DMS79 (cell line): ENCODE measurements around the gene ABHD11.
"Not testable (repeated sequence)": the region's sequence is repeated elsewhere in the genome, so short reads cannot be mapped to it uniquely, and the experiment has no call there.

Experiments used
- DNase-seq: peaks from one replicate; lab custom pipeline; 2025; lab: John Stamatoyannopoulos, UW

ABHD11 gene, protein sequence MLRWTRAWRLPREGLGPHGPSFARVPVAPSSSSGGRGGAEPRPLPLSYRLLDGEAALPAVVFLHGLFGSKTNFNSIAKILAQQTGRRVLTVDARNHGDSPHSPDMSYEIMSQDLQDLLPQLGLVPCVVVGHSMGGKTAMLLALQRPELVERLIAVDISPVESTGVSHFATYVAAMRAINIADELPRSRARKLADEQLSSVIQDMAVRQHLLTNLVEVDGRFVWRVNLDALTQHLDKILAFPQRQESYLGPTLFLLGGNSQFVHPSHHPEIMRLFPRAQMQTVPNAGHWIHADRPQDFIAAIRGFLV

DNA sequence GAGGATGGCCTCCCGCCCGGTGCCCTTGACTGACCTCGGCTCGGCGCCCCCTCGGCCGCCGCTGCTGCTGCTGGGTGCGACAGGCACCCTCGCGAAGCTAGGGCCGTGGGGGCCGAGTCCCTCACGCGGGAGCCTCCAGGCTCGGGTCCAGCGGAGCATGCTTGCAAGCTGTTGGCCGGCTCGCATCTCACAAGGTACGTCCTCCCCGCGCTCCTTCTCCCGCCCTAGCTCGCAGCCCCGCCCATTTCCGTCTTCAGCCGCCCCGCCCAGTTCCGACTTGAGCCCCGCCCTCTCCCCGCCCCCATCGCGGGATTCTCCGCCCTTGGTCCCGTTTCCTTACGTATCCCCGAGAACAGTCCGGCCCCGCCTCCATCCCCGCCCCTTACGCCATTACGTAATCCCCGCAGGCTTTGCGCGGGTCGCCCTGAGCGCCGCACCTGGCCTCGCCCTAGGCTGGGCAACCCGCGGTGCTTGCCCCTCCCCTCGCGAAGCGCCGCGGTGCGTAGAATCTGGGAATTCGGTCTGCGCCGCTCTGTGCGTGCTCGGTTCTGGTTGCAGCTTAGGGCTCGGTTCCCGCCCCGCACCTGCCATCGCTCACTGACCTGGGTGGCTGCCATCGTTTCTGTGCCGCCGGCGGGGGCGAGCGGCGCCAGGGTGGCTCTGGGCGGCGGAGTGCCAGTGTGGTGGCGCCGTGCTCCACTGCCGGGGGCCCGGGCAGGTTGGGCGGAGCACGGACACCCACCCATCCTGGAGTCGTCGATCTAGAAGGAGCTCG is at the start of gene ABHD11:
Gene ABHD11 (minus strand): TSS at position 191 of the 775 bp plus-strand sequence. CDS start 32 bp downstream, at position 159.
- peak; percentile 93 for DNase-seq

DNA sequence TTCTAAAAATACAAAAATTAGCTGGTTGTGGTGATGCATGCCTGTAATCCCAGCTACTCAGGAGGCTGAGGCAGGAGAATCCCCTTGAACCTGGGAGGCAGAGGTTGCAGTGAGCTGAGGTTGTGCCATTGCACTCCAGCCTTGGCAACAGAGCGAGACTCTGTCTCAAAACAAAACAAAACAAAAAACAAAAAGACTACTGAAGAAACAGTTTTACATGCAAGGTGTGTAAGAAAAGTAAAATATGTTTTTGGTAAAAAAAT is 49.1 kb upstream of the ABHD11 start:
- DNase-seq, result not testable (repeated sequence)

DNA sequence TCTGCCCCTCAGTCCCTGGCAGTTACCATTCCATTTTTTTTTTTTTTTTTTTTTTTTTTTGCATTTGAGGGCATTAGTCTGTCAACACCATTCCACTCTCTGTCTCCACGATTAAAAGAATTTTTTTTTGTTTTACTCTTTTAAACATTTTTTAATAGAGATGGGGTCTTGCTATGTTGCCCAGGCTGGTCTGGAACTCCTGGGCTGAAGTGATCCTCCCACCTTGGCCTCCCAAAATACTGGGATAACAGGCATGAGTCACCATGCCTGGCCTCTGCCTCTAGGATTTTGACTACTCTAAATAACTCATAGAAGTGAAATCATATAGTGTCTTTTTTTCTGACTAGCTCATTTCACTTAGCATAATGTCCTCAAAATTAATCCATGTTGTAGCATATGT is 48.0 kb upstream of the ABHD11 start:
- no peak for DNase-seq

DNA sequence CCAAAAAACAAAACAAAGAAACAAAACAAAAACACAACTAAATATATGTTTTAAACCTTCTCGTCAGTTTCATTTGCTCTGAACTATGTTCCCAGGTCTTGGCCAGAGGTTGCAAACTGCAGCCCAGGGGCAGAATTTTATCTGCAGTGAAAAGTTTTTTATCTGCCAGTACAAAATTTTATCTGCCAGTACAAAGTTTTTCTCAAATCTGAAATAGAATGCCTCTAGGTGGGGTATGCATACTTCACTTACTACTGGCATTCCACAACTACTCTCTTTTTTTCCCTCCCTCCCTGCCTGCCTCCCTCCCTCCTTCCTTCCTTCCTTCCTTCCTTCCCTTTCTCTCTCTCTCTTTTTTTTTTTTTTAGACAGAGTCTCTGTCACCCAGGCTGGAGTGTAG is 40.9 kb upstream of the ABHD11 start:
- DNase-seq, result no peak

DNA sequence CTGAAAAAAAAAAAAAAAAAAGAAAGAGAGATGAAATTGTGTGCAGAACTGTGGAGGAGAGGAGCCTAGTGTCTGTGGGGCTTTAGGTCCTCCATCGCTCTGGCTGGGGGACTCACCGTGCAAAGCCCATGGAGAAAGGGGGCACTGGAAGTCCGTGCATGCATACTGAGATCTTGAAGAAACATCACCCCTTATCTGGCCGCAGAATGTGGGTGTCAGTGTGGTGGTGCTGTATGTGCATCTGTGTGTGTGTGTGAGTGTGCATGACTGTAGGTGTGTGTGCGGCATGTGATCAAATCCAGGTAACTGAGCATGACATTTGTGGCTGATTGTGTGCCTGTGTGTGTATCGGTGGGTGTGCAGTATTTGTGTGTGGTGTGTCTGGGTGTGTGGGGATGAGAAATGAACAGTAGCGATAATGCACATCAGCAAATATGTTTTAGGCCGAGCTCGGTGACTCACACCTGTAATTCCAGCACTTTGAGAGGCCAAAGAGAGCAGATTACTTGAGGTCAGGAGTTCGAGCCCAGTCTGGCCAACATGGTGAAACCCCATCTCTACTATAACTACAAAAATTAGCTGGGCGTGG is 40.3 kb upstream of the ABHD11 start:
- DNase-seq, result no peak

DNA sequence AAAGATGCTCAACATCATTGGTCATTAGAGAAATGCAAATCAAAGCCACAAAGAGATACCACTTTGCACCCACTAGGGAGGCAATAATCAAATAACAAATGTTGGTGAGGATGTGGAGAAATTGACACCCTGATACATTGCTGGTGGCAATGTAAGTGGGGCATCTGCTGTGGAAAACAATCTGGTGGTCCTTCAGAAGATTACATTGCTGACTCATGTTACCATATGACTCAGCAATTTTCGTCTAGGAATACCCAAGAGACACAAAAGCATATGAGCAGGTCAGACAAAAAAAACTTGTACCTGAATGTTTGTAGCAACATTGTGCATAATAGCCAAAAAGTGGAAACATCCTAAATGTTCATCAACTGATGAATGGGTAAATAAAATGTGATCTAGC is 36.3 kb upstream of the ABHD11 start:
- DNase-seq, result no peak

DNA sequence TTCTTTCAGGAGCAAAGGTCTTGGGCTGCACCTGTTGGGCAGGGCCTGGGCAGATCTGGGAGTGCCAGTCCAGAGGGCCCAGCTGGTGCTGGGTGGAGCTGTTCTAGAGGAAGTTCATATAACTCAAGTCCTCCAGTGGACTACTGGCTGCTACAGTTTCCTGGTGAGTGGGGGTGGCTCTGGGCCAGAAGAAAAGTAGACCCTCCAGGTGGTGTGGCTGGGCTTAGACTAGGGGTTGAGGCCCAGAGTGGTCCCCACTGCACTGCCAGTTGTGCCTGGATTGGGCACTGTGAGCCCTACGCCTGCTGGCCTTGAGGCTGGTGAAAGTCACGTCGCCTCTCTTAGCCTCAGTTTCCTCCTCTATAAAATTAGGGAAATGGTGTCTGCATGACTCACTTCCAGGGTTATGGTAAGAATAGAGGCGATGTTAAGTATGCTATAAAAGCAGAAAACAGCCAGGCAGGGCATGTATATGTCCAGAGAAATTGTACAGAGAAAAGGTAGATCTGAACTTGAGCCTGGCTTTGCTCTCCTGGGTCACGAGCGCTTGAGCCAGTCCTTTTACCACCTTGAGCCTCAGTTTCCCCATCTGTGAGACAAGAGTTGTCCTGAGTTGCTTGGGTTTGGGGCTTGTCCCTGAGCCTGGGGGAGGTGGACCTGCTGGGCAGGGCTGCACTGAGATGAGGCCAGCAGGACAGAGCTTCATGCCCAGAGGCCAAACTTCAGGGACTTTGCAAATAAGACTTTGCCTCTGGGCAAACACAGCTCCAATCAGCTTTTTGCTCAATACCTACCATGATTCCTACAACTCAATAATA is 35.3 kb upstream of the ABHD11 start:
- DNase-seq, result no peak

DNA sequence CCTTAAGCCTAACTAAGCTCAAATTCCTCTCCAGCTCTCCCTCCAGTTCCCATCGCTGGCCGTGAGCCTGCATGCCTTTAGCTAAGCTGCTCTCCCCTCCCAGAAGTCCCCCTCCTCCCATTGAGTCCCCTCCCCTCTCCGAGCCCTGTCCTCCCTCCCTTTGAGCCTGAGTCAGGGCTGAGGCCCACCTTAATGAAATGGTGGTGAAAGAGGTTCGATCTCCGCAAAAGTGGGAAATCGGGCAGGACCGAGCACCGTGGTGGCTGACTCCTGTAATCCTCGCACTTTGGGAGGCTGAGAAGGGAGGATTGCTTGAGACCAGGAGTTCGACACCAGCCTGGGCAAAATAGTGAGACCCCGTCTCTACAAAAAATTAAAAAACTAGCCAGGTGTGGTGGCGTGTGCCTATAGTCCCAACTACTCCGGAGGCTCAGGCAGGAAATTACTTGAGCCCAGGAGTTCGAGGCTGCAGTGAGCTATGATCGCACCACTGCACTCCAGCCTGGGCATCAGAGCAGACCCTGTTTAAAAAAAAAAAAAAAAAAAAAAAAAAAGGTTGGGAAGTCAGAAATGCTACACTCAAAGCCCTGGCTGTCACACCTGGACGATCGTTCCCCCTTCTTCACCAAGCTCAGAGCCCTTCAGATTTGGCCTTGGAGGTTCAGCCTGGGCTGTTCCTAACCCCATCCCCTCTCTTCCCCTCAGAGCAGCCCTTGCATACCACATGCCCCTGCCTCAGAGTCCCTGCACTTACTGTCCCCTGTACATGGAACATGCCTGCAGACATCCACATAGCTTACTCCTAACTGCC is 32.5 kb upstream of the ABHD11 start:
- no peak for DNase-seq

DNA sequence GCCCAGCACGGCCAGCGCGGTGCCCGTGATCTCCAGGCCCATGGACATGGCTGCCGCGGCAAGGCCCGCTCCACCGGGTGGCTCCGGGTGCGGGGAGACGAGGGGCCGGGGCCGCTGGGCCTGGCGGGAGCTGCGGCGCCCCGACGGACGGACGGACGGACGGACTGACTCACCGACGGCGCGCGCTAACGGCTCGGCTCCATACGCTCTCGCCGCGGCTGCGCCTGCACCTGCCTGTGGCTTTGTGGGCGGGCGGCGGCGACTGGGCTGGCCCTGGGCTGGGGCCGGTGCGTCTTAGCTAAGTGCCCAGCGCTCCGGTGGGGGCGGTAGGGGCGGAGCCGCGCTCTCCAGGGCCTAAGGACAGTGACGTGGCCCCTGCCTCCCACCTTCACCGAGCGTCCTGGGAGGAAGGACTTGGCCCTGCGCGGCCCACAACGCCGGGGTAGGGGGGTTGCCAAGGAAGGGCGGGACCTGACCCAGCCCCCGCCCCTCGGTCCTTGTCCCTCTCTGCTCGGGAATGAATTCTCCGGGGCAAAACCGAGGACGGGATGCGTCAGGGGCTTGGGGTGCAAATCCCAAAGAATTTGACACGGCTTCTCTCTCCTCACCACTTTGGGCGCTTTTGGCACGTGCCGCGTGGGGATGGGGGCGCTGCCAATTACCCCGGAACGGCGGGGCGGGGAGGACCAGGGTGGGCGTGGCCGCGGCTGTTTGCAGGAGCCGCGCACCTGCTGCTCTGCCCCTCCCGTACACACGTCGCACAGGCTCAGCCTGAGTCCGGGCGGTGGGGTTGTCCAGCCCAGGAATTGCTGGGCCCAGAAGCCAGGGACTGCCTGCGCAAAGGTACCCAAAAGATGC is 31.6 kb upstream of the ABHD11 start, which contains the start of gene CLDN3:
Gene CLDN3 (minus strand): TSS at position 269 of the 858 bp plus-strand sequence. CDS start 221 bp downstream, at position 48.
- peak; percentile 95 for DNase-seq

DNA sequence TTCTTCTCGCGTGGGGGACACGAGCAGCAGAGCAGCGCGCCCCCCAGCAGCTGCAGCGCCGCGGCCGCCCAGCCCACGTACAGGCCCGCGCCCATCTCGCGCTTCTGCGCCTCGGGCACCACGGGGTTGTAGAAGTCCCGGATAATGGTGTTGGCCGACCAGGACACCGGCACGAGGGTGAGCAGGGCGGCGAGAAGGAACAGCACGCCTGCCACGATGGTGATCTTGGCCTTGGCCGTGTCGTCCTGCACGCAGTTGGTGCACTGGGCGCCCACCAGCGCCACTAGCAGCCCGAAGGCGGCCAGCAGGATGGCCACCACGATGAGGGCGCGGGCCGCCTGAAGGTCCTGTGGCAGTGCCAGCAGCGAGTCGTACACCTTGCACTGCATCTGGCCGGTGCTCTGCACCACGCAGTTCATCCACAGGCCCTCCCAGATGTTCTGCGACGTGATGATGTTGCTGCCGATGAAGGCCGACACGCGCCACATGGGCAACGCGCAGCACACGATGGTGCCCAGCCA is 30.9 kb upstream of the ABHD11 start:
- DNase-seq, result no peak

DNA sequence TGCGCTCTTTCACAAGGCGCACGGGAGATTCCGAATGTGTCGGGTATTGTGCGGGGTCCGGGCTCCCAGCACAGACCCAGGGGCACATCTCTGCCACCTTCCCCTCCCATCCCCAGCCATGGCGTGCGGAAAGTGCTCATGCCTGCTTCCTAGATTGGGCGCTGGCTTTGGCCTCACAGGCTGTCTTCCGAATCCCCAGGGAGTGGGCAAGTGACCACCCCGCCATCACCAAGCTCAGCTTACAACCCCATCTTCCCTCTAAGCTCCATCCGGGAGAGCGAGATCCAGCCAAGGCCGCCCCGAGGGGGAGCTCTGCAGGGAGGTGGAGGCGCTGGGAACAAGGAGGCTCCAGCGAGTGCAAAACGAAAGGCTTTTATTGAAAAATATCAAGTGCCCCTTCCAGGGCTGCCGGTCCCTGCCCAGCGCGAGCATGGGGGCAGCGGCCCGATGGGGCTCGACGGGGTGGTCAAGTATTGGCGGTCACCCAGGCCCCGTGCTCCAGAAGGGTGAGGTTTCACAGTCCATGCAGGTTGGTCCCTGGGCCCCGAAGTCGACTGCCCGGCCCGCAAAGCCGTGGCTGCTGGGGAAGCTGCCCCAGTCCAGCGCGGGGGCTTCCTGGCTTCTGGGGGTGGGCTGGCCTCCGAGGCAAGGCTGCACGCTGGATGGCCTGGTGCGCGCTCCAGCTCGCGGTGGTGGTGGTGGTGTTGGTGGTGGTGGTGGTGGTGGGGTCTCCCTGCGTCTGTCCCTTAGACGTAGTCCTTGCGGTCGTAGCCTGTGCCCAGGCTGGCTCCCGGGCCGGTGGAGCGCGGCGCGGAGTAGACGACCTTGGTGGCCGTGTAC is 30.3 kb upstream of the ABHD11 start:
- peak; percentile 13 for DNase-seq

DNA sequence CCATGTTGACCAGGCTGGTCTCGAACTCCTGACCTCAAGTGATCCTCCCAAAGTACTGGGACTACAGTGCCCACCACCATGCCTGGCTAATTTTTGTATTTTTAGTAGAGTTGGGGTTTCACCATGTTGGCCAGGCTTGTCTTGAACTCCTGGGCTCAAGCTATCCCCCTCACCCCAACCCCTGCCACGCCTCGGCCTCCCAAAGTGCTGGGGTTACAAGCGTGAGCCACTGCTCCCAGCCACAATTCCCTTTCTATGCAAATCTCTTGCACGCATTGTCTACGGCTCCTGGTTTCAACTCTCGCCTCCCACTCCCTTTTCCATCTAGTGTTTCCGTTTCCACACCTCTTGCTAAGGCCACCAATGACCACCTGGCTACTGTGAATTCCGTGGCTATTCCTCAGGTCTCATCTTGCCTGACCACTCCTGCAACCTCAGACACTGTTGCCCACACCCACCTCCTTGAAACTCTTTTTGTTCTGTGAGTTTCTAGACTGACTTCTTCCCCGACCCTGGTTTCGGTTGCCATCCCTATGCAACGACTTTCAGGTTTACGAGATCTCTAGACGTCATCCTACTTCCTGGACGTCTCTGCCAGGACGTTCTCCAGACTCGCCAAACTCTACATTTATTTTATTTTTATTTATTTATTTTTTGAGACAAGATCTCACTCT is 28.1 kb upstream of the ABHD11 start:
- no peak for DNase-seq

DNA sequence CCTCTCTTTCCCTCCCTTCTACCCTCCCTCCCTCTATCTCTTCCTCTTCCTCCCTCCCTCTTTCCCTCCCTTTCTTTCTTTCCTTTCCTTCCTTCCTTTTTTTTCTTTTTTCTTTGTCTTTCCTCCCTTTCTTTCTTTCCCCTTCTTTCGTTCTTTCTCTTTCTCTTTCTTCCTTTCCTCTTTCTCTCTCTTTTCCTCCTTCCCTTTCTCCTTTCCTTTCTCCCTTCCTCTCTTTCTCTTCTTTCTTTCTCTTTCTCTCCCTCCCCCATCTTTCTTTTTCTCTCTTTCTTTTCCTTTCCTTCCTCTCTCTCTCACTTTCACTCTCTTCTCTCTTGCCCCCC is 24.0 kb upstream of the ABHD11 start:
- DNase-seq, result no peak

DNA sequence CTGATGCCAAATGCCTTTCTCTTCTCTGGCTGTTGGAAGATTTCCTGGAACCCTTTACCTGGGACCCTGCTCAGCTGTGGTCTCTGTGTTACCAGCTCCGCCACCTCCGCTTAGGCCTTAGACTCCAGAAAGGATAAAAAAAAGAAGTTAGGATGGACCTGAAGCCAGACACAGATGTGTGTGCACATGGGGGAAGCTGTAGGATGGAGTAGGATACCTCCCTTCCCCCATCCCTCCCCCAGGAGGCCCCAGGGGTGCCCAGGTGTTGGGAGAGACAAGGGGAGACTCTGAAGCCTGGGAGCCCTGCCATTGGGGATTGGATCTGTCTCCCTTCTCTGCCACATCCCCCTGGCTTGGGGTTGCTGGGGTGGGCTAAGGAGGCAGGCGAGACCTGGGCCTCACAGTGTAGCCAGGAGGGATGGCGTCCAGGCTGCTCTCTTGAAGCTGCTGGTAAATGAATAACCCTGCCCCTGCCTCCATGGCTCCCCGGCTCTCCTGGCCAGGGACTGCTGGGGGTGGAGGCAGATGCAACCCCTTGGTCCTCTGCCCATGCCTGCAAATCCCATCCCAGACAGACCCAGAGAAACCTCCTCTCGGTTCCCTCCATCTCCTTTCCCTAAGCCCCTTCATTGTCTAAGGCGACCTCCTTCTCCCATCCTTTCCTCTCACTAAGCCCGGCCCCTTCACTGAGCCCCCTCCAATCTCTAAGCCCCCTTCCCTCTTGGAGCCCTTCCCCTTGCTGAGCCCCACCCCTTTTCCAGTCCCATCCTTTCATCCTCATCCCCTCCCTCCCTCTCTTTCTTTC is 23.5 kb upstream of the ABHD11 start:
- DNase-seq, result no peak

DNA sequence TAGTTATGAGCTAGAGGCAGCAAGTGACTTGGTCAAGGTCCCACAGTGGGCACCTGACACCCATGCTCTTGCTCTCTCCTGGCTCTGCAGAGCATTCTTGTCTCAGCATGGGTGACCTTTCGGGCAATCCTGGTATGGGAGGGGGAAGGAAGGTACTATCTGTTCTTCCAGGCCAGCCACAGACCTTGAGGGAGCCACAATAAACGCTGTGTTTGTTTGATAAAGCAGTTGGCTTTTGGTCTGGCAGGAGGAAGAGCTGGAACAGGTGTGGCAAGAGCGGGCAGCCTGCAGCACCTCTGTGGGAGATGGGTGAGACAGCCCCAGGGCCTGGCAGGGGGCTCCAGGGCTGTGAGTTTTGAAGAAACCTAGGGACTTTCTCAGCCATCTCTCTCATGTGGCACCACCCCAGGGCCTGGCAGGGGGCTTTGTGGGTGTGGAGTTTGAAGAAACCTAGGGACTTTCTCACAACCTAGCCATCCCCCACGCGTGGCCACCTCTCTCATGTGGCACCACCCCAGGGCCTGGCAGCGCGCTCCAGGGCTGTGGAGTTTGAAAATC is 20.1 kb upstream of the ABHD11 start:
- no peak for DNase-seq

DNA sequence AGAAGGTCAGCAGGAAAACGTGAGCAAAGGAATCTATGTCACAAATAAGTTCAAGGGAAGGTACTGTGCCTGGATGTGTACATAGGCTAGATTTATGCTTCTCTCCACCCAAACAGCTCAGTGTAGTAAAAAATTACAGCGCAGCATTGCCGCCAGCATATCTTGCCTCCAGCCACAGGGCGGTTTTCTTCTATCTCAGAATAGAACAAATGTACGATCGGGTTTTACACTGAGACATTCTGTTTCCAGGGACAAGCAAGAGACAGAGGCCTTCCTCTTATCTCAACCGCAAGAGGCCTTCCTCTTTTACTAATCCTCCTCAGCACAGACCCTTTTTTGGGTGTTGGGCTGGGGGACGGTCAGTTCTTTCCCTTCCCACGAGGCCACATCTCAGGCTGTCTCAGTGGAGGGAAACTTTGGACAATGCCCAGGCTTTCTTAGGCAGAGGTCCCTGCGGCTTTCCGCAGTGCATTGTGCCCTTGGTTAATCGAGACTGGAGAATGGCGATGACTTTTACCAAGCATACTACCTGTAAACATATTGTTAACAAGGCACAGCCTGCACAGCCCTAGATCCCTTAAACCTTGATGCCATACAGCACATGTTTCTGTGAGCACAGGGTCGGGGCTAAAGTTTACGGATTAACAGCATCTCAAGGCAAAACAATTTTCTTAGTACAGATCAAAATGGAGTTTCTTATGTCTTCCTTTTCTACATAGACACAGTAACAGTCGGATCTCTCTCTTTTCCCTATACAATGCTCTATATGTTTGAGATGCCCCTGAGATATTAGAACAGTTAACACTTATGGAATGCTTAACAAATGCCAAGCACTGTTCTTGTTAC is 11.6 kb upstream of the ABHD11 start:
- no peak for DNase-seq

DNA sequence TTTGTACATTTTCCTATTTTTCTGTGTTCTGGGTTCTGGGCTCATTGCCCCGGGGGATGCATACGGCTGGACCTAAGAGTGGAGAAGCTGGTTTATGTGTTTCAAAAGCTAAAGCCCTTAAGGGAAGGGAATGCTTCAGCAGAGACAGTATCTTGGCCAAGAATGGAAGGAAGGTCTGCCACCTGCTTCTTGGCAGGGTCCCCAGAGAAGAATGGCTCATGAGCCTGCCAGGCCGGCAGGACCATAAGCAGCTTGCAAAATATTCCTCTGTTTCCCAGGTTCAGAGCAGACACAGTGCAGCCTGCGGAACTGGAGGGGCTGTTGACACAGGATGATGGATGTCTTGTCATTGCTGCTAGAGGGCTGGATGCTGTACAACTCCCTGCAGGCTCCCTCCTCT is 7.8 kb upstream of the ABHD11 start:
- peak; percentile 83 for DNase-seq
